CD4-positive, alpha-beta T cell treated with Interleukin-6 for 4 hours (primary cell): ENCODE data around the gene MAP3K2.

ENCODE experiments used
- DNase-seq: peaks from one replicate; pipeline ENCODE4 v3.0.0-alpha.2; 2020; ENCODE audit warnings: mixed read lengths

The MAP3K2 gene

GRCh38 chr2:127387655-127388422, at the start of gene MAP3K2:
Gene MAP3K2 (minus strand): TSS chr2:127387975. CDS start chr2:127343129, 44,846 bp downstream.
- DNase-seq = peak; percentile 98

DNA sequence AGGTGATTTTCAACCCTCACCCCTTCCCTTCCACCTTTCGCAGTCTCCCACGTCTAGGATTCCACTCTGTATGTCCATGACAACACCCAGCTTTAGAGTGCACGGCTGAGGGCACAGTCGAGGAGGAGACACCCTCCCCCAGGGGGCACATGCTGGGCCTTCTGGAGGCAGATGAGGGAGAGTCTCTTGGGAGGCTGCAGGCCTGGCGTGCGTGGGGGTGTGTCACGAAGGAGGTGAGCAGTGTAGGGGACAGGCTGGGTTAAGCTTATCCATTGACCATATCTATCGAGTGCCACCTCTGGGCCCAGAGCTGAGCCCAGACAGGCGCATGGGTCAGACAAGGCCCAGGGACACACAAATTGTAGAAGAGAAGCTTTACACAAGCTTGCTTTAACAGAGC, 49.3 kb upstream of the MAP3K2 start:
- no peak for DNase-seq

DNA sequence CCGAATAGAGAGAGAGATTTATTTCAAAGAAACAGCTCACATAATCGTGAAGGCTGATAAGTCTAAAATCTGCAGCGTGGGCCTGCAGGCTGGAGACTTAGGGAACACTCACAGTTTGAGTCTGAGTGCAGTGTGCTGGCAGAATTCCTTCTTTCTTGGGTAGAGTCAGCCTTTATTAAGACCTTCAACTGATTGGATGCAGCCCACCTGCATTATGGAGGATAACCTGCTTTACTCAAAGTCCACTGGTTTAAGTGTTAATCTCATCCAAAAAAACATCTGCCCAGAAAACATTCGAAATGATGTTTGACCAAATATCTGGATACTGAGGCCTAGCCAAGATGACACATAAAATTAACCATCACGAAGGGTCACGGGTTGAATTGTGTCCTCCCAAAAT, 46.7 kb upstream of the MAP3K2 start:
- no peak for DNase-seq

- no peak for DNase-seq
Observed at GRCh38 chr2:127431408-127432023, 43.7 kb upstream of the MAP3K2 start.

GRCh38 chr2:127429844-127430425, 42.2 kb upstream of the MAP3K2 start:
- no peak for DNase-seq

- no peak for DNase-seq
Observed at GRCh38 chr2:127429291-127429690, 41.5 kb upstream of the MAP3K2 start.

GRCh38 chr2:127428815-127429109, 41.0 kb upstream of the MAP3K2 start:
- no peak for DNase-seq

- DNase-seq = no peak
Observed at GRCh38 chr2:127428057-127428814, 40.5 kb upstream of the MAP3K2 start.

- DNase-seq = no peak
Observed at GRCh38 chr2:127427376-127428056, 39.7 kb upstream of the MAP3K2 start.

- DNase-seq = no peak
Observed at GRCh38 chr2:127426501-127427354, 39.0 kb upstream of the MAP3K2 start.

DNA sequence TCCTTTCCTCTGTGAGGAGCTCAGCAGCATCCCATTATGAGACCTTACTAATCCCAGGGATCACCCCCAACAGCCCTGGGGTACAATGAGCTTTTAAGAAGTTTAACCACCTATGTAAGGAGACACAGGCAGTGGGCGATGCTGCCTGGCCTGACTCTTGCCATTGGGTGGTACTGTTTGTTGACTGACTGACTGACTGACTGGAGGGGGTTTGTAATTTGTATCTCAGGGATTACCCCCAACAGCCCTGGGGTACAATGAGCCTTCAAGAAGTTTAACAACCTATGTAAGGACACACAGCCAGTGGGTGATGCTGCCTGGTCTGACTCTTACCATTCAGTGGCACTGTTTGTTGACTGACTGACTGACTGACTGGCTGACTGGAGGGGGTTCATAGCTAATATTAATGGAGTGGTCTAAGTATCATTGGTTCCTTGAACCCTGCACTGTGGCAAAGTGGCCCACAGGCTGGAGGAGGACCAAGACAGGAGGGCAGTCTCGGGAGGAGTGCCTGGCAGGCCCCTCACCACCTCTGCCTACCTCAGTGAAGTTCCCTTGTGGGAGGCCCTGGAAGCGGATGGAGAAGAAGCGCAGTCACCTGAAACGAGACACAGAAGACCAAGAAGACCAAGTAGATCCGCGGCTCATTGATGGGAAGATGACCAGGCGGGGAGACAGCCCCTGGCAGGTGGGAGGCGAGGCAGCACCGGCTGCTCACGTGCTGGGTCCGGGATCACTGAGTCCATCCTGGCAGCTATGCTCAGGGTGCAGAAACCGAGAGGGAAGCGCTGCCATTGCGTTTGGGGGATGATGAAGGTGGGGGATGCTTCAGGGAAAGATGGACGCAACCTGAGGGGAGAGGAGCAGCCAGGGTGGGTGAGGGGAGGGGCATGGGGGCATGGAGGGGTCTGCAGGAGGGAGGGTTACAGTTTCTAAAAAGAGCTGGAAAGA, 38.0 kb upstream of the MAP3K2 start:
- DNase-seq = no peak

DNA sequence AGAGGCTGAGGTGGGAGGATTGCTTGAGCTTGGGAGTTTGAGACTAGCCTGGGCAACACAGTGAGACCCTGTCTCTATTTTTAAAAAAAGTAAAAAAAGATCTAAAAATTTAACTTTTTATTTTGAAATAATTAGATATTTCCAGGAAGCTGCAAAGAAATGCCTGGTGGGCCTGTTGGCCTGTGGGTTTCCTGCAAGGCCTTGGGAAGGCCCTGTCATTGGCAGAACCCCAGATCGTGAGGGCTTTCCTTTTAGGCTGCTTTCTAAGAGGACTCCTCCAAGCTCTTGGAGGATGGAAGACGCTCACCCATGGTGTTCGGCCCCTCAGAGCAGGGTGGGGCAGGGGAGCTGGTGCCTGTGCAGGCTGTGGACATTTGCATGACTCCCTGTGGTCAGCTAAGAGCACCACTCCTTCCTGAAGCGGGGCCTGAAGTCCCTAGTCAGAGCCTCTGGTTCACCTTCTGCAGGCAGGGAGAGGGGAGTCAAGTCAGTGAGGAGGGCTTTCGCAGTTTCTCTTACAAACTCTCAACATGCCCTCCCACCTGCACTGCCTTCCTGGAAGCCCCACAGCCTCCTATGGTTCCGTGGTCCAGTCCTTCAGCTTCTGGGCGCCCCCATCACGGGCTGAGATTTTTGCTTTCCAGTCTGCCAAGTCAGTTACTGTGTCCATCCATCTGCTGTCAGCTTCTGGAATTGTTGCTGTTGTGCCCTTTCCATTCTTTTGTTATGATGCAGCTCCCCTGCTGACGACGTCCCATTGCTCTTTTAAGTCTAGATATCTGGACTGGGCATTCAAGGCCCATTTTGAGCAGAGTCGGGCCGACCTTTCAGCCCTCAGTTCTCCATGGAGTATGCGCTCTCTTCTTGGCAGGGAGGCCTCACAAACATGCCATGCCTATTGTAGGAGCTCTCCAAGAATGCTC, 37.1 kb upstream of the MAP3K2 start:
- no peak for DNase-seq

DNA sequence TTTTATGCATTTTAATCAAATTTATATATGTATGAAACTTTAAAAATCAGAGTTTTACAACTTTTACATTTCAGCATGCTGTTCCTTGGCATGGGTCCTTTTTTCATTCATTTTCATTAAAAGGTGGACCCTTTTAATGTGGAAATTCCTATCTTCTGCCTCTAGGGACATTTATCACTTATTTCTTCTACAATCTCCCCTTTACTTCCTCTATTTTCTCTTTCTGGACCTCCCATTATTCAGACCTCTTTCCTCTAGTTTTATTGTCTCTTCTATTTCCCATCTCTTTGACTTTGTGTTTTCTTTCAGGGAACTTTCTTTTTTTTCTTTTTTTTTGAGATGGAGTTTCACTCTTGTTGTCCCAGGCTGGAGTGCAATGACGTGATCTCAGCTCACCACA, 36.1 kb upstream of the MAP3K2 start:
- no peak for DNase-seq

GRCh38 chr2:127423478-127423843, 35.7 kb upstream of the MAP3K2 start:
- no peak for DNase-seq

- peak; percentile 25 for DNase-seq
Observed at GRCh38 chr2:127422559-127423477, 35.0 kb upstream of the MAP3K2 start.

DNA sequence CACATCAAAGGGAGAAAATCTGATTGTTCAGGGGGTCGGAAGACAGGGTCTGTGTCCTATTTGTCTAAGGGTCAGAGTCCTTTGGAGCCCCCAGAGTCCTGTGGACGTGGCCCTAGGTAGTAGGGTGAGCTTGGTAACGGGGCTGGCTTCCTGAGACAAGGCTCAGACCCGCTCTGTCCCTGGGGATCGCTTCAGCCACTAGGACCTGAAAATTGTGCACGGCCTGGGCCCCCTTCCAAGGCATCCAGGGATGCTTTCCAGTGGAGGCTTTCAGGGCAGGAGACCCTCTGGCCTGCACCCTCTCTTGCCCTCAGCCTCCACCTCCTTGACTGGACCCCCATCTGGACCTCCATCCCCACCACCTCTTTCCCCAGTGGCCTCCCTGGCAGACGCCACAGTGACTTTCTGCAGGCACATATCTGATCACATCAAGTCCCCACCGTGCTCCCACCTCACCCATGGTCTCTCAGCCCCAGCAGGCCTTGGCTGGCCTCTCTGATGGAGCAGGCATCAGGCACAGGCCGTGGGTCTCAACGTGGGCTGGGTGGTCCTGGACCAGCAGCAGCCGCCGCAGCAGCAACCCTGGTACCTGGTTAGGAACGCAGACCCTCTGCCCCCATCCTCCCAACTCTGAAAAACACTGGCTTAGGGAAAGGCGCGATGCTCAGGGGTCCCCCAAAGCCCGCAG, 34.2 kb upstream of the MAP3K2 start:
- no peak for DNase-seq

DNA sequence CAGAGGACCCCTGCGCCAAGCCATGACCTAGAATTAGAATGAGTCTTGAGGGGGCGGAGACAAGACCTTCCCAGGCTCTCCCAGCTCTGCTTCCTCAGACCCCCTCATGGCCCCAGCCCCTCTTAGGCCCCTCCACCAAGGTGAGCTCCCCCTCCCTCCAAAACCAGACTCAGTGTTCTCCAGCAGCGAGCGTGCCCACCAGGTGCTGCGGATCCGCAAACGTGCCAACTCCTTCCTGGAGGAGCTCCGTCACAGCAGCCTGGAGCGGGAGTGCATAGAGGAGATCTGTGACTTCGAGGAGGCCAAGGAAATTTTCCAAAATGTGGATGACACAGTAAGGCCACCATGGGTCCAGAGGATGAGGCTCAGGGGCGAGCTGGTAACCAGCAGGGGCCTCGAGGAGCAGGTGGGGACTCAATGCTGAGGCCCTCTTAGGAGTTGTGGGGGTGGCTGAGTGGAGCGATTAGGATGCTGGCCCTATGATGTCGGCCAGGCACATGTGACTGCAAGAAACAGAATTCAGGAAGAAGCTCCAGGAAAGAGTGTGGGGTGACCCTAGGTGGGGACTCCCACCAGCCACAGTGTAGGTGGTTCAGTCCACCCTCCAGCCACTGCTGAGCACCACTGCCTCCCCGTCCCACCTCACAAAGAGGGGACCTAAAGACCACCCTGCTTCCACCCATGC, 33.5 kb upstream of the MAP3K2 start:
- no peak for DNase-seq
